Measurements from ENCODE around the gene NEDD4L.
"Not testable (repeated sequence)": the region's sequence is repeated elsewhere in the genome, so short reads cannot be mapped to it uniquely, and the experiment has no call there.

The NEDD4L gene

DNA sequence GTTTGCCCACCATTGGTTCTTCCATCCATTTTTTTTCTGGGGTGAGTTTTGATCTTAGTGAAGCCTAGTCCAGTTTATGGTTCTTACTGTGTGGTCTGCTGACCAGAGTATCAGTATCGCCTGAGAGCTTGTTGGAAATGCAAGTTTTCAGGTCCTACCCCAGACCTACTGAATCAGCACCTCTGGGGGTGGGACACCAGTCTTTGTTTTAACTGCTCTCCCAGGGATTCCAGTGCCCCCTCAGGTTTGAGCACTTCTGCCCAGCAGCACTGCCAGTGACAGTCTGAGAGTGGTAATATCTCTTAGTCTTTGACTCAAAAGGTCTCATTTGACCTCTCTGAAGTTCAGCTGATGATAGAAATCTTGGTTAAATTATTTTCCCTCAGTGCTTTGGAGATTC lies 315.6 kb downstream of the NEDD4L start:
- peak; percentile 34 for DNase-seq

DNA sequence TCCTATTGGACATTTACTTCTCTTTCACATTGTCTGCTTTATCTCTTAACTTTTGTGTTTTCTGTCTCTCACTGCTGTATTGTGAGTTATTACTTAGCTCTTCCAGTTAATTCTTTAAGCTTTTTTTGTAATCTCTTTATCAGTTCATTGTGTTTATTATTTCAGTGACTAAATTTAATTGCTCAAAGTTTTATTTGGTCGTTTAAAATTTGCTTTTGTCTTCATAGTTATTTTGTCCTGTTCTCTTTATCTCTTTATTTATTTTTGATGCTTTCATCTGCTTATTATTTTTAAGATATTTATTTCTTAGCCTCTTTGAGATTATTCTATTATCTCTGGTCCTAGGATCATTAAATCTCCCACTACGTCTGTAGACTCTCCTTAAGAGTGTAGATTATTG lies 316.3 kb downstream of the NEDD4L start:
- DNase-seq: no peak

DNA sequence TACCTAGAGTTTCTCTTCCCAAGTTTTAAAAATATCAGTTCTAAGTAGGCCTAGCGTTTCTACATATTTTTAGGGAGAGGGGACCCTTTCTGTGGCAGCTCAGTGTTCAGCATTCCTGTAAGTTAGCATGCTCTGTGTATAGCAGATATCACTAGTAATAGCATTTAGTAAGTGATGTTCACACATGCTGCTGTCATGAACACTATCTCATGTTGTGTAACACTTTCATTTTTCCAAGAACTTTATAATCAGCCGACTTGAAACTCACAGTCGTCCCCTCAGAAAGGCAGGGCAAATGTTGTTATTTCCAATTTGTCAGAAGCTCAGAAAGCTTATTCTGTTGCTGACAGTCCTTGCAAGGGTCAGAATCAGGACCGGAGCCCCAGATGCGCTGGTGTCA lies 317.2 kb downstream of the NEDD4L start:
- no peak for DNase-seq

GRCh38 chr18:58362027-58362575 lies 318.1 kb downstream of the NEDD4L start:
- no peak for DNase-seq

DNA sequence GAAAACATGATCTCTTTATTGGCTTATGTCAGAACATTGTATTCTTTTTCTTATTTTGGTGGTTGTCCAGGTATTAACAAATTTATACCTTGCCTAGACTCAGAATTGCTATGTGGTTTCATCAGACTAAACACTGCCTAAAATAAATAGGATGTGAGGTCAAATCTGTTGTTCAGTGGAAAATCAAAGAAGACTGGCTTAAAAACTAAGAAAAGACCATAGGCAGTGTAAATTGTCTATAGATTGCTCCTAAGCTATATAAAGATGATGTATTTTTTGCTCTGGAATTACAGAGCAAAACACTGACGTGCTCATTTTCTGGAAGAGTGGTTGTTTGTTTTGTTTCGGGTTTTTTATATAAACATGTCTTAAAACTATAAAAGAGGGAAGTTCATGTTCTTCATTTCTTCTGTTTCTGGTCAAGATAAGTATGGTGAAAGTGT lies 318.8 kb downstream of the NEDD4L start:
- no peak for DNase-seq

DNA sequence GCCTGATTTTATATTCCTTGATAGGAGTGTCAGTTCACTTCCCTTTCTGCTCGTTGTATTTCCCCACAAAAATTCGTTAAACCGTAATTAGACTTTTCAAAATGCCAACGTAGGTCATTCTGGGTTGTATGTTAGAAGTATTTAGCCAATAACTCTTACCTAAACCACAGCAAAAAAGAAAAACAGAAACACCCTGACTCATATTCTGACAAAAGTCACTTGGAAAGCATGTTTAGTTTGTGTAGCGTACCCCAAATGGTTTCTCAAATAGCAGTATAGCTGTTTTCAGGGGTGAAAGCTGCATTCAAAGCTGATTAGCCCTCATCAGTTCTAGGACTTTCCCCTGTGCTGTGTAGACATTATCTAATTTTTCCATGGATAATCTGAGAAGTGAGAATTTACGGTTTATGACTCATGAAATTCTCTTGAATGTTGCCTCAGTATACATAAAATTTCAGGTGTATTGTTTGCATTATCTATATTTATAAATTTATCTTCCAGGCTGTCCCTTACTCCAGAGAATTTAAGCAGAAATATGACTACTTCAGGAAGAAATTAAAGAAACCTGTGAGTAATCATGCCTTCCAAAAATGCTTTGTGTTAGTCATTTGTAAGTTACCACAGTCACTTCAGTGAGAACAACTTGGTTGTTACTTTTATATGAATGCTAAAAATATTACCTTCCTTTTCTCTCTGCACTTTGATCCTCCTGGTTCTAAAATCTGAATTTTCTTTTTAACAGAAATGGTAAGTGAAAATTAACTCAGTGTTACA lies 319.9 kb downstream of the NEDD4L start:
- DNase-seq: no peak

DNA sequence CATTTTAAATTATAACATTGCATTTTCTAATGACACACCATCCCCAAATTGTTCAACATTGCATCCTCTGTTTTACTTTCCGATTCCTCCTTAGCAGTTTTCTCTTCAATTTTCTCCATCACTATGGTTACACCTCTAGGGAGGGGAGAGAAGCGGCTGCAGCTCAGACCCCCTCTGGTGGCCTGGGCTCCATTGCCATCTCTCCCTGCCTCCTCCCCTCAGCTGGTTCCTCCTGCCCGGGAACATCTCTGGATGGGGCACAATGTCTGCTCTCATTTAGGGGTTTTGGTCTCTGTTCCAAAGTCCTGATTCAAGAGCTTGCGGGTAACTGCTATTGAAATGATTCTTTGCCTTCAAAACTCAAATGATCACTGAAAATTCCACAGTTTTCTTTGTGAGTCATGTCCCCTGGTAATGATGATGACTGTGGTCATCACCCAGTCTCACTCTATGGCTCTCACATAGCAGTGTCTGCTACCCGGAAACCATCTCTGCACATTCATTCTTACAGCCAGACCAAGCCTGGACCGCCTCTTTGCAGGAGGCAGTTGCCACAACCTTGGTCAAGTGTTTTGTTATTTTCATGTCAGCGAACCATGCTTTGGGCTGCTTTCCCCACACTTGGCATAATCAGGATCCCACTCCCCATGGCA lies 321.0 kb downstream of the NEDD4L start:
- no peak for DNase-seq

DNA sequence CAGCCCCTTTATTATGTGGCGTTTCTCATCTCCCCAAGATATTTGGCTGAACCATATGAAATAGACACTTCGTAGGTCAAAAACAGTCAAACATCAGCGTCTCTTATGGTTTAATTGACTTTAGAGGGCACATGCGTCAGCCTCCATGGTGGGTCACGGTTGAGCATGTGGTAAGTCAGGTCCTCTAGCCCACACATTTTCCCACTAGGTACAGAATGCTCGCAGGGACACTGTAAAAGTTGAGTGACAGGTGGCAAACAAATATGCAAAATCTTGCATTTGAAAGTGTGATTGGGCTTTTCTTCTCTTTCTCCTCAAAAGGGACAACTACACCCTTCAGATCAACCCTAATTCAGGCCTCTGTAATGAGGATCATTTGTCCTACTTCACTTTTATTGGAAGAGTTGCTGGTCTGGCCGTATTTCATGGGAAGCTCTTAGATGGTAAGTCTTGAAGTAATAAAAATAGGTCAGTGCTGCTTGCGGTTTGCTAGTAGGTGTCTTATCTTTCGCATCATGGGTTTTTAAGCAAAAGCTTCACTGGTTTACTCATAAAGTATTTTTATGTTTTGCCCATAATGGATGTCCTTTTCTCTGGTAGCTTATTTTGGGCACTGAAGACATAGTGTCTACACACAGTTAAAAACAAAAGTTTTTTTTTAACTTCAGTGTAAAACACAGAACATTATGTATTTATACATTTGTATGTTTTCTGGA lies 323.6 kb downstream of the NEDD4L start:
- DNase-seq: no peak

GRCh38 chr18:58369616-58370015 lies 325.6 kb downstream of the NEDD4L start:
- DNase-seq: no peak

GRCh38 chr18:58370038-58370580 lies 326.1 kb downstream of the NEDD4L start:
- no peak for DNase-seq

GRCh38 chr18:58370612-58371011 lies 326.6 kb downstream of the NEDD4L start:
- no peak for DNase-seq

GRCh38 chr18:58373481-58373880 lies 329.5 kb downstream of the NEDD4L start:
- no peak for DNase-seq

- no peak for DNase-seq
These were observed 331.0 kb downstream of the NEDD4L start for GRCh38 chr18:58375051-58375450.

GRCh38 chr18:58378411-58379379 lies 334.7 kb downstream of the NEDD4L start:
- no peak for DNase-seq

DNA sequence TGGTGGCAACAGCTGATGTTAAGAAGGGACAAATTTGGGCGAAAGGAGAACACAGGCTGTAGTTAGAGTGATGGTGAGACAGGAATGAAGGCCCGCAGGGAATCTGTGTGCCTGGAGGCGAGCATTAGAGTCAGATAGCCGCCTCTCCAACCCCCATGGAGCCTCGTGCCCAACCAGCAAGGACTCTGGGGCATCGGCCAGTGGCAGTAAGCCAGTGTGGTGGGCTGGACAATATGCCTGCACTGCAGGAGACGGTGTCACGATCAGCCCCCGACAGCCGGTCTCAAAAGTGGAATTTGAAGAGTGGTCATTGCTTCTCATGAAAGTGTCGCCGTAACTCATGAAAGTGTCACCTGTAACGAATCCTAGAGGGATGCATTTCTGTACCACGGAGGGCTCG lies 335.4 kb downstream of the NEDD4L start:
- no peak for DNase-seq

DNA sequence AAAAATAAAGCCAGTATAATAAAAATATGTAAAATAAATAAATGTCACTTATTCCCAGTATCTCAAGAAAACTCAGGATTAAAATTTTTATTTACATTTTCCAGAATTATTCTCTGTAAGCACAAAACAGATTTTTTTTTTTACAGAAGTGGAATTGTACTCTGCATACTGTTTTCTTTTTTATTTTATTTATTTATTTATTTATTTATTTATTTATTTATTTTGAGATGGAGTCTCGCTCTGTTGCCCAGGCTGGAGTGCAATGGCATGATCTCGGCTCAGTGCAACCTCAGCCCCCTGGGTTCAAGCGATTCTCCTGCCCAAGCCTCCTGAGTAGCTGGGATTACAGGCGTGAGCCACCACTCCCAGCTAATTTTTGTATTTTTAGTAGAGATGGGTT lies 336.1 kb downstream of the NEDD4L start:
- DNase-seq: not testable (repeated sequence)

- DNase-seq: no peak
These were observed 337.8 kb downstream of the NEDD4L start for GRCh38 chr18:58381676-58382411.

- DNase-seq: no peak
These were observed 338.4 kb downstream of the NEDD4L start for GRCh38 chr18:58382446-58382845.

DNA sequence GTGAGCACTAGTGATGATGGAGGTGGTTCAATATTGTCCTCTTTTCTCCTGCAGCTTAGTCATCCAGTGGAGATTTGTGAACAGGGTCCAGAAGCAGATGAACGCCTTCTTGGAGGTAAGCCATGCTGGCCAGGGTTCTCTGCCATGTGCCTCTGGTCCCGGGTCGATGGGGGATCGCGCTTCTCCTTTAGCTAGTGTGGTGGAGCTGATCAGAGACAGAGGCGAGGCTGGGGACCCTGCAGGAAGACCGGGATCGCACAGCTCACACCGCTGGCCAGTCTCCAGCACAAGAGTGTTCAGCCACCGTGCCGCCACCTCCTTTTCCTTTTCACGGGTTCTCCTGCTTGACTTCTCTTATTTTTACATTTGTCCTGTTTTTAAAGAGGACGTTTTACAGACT lies 341.4 kb downstream of the NEDD4L start:
- peak; percentile 49 for DNase-seq

GRCh38 chr18:58386780-58387179 lies 342.8 kb downstream of the NEDD4L start:
- peak; percentile 40 for DNase-seq

DNA sequence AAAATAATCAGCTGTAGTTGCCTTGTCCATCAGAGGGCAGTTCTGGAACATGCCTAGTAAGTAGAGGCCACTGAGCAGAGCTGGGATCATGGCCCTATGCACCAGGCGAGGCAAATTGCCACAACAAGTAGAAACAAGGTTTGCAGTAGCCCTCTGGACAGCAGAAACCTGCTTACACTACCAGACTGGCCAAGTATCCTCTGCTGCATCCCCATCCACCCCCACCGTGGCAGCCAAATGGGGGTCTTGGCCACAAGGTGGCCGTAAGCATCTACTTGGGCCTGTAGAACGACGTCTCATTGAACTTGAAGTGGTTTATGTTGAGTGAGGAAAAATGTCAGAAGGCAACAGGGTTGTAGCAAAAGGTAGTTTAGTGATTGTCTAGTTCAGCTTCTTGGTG lies 343.7 kb downstream of the NEDD4L start:
- DNase-seq: peak; percentile 42

Data from islet precursor cell (in vitro differentiated cells).